HUES6 (cell line): ENCODE results near the gene NR2F1-AS1.

ENCODE experiments used
- H3K27ac ChIP-seq: 2 replicates; pipeline ENCODE4 v1.7.0; 2013; ENCODE audit warnings: low read depth, mild to moderate bottlenecking, low read length, inconsistent platforms
- H3K27me3 ChIP-seq: 2 replicates; pipeline ENCODE4 v1.6.1; 2013; ENCODE audit warnings: low read length; ENCODE audit not compliant: control insufficient read depth, insufficient read depth
- H3K36me3 ChIP-seq: 2 replicates; pipeline ENCODE4 v1.6.1; 2013; ENCODE audit warnings: low read length; ENCODE audit not compliant: control insufficient read depth, insufficient read depth
- H3K4me1 ChIP-seq: 2 replicates; pipeline ENCODE4 v1.6.1; 2013; ENCODE audit warnings: low read length; ENCODE audit not compliant: control insufficient read depth, insufficient read depth
- H3K4me3 ChIP-seq: 2 replicates; pipeline ENCODE4 v1.5.1; 2013; ENCODE audit warnings: low read depth, low read length
- H3K9ac ChIP-seq: one replicate; pipeline ENCODE4 v1.6.1; 2013; ENCODE audit warnings: mild to moderate bottlenecking, low read length
- H3K9me3 ChIP-seq: 2 replicates; pipeline ENCODE4 v1.6.1; 2013; ENCODE audit warnings: low read depth, low read length; ENCODE audit not compliant: control insufficient read depth, insufficient read depth

Gene NR2F1-AS1

GRCh38 chr5:93411716-93412115 lies 169.3 kb downstream of the NR2F1-AS1 start:
- Histone ChIP-seq H3K36me3 (no peaks in the 10 kb centered on the region), H3K27ac (no peak overlapping the region), H3K4me3 (no peak overlapping the region), H3K4me1 (peaks cover 5% of the 10 kb centered on the region), H3K9ac (no peak overlapping the region), H3K27me3 (no peaks in the 10 kb centered on the region), H3K9me3 (no peaks in the 10 kb centered on the region)

GRCh38 chr5:93409691-93410090 lies 171.3 kb downstream of the NR2F1-AS1 start:
- no peak overlapping the region for H3K9ac ChIP-seq
- H3K9me3 ChIP-seq: no peaks in the 10 kb centered on the region
- no peak overlapping the region for H3K27ac ChIP-seq
- H3K27me3 ChIP-seq: no peaks in the 10 kb centered on the region
- H3K36me3 ChIP-seq: no peaks in the 10 kb centered on the region
- H3K4me3 ChIP-seq: no peak overlapping the region
- H3K4me1 ChIP-seq: peaks cover 5% of the 10 kb centered on the region

- Histone ChIP-seq H3K27ac (no peak overlapping the region), H3K4me1 (peaks cover 5% of the 10 kb centered on the region), H3K9me3 (no peaks in the 10 kb centered on the region), H3K27me3 (no peaks in the 10 kb centered on the region), H3K4me3 (no peak overlapping the region), H3K9ac (no peak overlapping the region), H3K36me3 (no peaks in the 10 kb centered on the region)
Measured at GRCh38 chr5:93407454-93407853, 173.6 kb downstream of the NR2F1-AS1 start.

GRCh38 chr5:93406971-93407401 lies 174.0 kb downstream of the NR2F1-AS1 start:
- Histone ChIP-seq H3K27me3 (no peaks in the 10 kb centered on the region), H3K4me1 (peaks cover 5% of the 10 kb centered on the region), H3K36me3 (no peaks in the 10 kb centered on the region), H3K9me3 (no peaks in the 10 kb centered on the region), H3K27ac (no peak overlapping the region), H3K9ac (no peak overlapping the region), H3K4me3 (no peak overlapping the region)

- Histone ChIP-seq H3K4me1 (peaks cover 5% of the 10 kb centered on the region), H3K27ac (no peak overlapping the region), H3K27me3 (no peaks in the 10 kb centered on the region), H3K9me3 (no peaks in the 10 kb centered on the region), H3K4me3 (no peak overlapping the region), H3K9ac (no peak overlapping the region), H3K36me3 (no peaks in the 10 kb centered on the region)
Measured at GRCh38 chr5:93404246-93404645, 176.8 kb downstream of the NR2F1-AS1 start.

GRCh38 chr5:93403141-93403928 lies 177.7 kb downstream of the NR2F1-AS1 start:
- peaks cover 5% of the 10 kb centered on the region for H3K4me1 ChIP-seq
- H3K9me3 ChIP-seq: no peaks in the 10 kb centered on the region
- no peak overlapping the region for H3K9ac ChIP-seq
- H3K27ac ChIP-seq: no peak overlapping the region
- no peak overlapping the region for H3K4me3 ChIP-seq
- no peaks in the 10 kb centered on the region for H3K36me3 ChIP-seq
- H3K27me3 ChIP-seq: no peaks in the 10 kb centered on the region

- Histone ChIP-seq H3K36me3 (no peaks in the 10 kb centered on the region), H3K9ac (no peak overlapping the region), H3K27me3 (no peaks in the 10 kb centered on the region), H3K4me1 (peaks cover under 1% of the 10 kb centered on the region; the same call in 1 of the 2 replicates), H3K9me3 (no peaks in the 10 kb centered on the region), H3K27ac (no peak overlapping the region), H3K4me3 (no peak overlapping the region)
Measured at GRCh38 chr5:93402451-93402850, 178.6 kb downstream of the NR2F1-AS1 start.

- no peak overlapping the region for H3K4me3 ChIP-seq
- H3K27ac ChIP-seq: no peak overlapping the region
- H3K27me3 ChIP-seq: no peaks in the 10 kb centered on the region
- no peak overlapping the region for H3K9ac ChIP-seq
- H3K36me3 ChIP-seq: no peaks in the 10 kb centered on the region
- H3K9me3 ChIP-seq: no peaks in the 10 kb centered on the region
- no peaks in the 10 kb centered on the region for H3K4me1 ChIP-seq
Measured at GRCh38 chr5:93401634-93402213, 179.3 kb downstream of the NR2F1-AS1 start.

GRCh38 chr5:93399675-93400074 lies 181.3 kb downstream of the NR2F1-AS1 start:
- Histone ChIP-seq H3K36me3 (no peaks in the 10 kb centered on the region), H3K9ac (no peak overlapping the region), H3K27me3 (no peaks in the 10 kb centered on the region), H3K27ac (no peak overlapping the region), H3K4me1 (no peaks in the 10 kb centered on the region; the same call in 1 of the 2 replicates), H3K4me3 (no peak overlapping the region), H3K9me3 (peaks cover 8% of the 10 kb centered on the region; the same call in 1 of the 2 replicates)

GRCh38 chr5:93395971-93396379 lies 185.0 kb downstream of the NR2F1-AS1 start:
- Histone ChIP-seq H3K9ac (no peak overlapping the region), H3K4me1 (no peaks in the 10 kb centered on the region; the same call in 1 of the 2 replicates), H3K27me3 (no peaks in the 10 kb centered on the region), H3K4me3 (no peak overlapping the region), H3K36me3 (no peaks in the 10 kb centered on the region), H3K27ac (no peak overlapping the region), H3K9me3 (peaks cover 8% of the 10 kb centered on the region; the same call in 1 of the 2 replicates)

- no peak overlapping the region for H3K27ac ChIP-seq
- peaks cover 10% of the 10 kb centered on the region; the same call in 1 of the 2 replicates for H3K9me3 ChIP-seq
- H3K4me3 ChIP-seq: no peak overlapping the region
- H3K36me3 ChIP-seq: no peaks in the 10 kb centered on the region
- no peaks in the 10 kb centered on the region; the same call in 1 of the 2 replicates for H3K4me1 ChIP-seq
- H3K9ac ChIP-seq: no peak overlapping the region
- H3K27me3 ChIP-seq: no peaks in the 10 kb centered on the region
Measured at GRCh38 chr5:93395010-93395409, 186.0 kb downstream of the NR2F1-AS1 start.
